ENCODE measurements around the gene TRIM65.

GRCh38 chr17:75891022-75891604, 5.6 kb downstream of the TRIM65 start:
- TF ChIP-seq CTCF (IDR thresholded peaks at IDR 0.05) (no peak), POLR2A (IDR thresholded peaks at IDR 0.05) (no peak)
